WTC11 (cell line): ENCODE measurements around the gene PGAP3. TPM values are rescaled to one million over a fixed set of nuclear protein-coding genes. Genes with fewer than 3 reads are reported as not detected.

Source experiments
- ATAC-seq: fragments of 200-7000 bp; cut with Tn5 transposase; 2 replicates; pipeline ENCODE4 v1.10.0; 2021; ENCODE audit warnings: mild to moderate bottlenecking, moderate library complexity
- CTCF ChIA-PET: fragments of 300-600 bp; sonication (Branson Sonifier 250); formaldehyde crosslinking; loops from one replicate; lab custom pipeline; 2021; ENCODE audit warnings: antibody characterized with exemption; lab: Charles Lee
- POLR2A ChIA-PET: fragments of 350-600 bp; sonication (Branson Sonifier 250); formaldehyde crosslinking; loops from one replicate; lab custom pipeline; 2021; ENCODE audit warnings: antibody characterized with exemption; lab: Charles Lee
- DNase-seq: peaks from one replicate; pipeline ENCODE4 v3.0.0; 2021; ENCODE audit warnings: low spot score
- H3K27ac Mint-ChIP-seq: 2 replicates; pipeline ENCODE4 v1.8.0; 2021; ENCODE audit warnings: mixed read lengths
- H3K27me3 Mint-ChIP-seq: 2 replicates; pipeline ENCODE4 v1.8.0; 2021; ENCODE audit warnings: low read depth, mild to moderate bottlenecking, moderate library complexity, mixed read lengths
- H3K36me3 Mint-ChIP-seq: 2 replicates; pipeline ENCODE4 v1.8.0; 2021; ENCODE audit warnings: mixed read lengths
- H3K4me1 Mint-ChIP-seq: 2 replicates; pipeline ENCODE4 v1.8.0; 2022; ENCODE audit warnings: mixed read lengths
- H3K4me3 Mint-ChIP-seq: 2 replicates; pipeline ENCODE4 v1.8.0; 2021; ENCODE audit warnings: mild to moderate bottlenecking, moderate library complexity, mixed read lengths
- H3K9me3 Mint-ChIP-seq: 2 replicates; pipeline ENCODE4 v1.8.0; 2021; ENCODE audit warnings: mixed read lengths
- ARID4B ChIP-seq: sonication (generic); formaldehyde crosslinking; IDR thresholded peaks from 2 replicates; pipeline ENCODE4 v1.8.0; 2023; ENCODE audit warnings: missing genetic modification reagents, mild to moderate bottlenecking, borderline replicate concordance
- ATF1 ChIP-seq: sonication (generic); formaldehyde crosslinking; IDR thresholded peaks from 2 replicates; pipeline ENCODE4 v1.8.1; 2023; ENCODE audit warnings: mild to moderate bottlenecking, moderate library complexity, missing genetic modification reagents
- CDX4 ChIP-seq: fragments of 250-450 bp; sonication (Bioruptor Pico); IDR thresholded peaks from 2 replicates; pipeline ENCODE4 v1.9.0; 2021; ENCODE audit warnings: moderate library complexity, mild to moderate bottlenecking, inconsistent platforms, borderline replicate concordance
- CREM ChIP-seq: sonication (generic); formaldehyde crosslinking; IDR thresholded peaks from 2 replicates; pipeline ENCODE4 v1.8.1; 2022; ENCODE audit warnings: mild to moderate bottlenecking, missing genetic modification reagents, moderate library complexity
- ETV6 ChIP-seq: sonication (generic); formaldehyde crosslinking; IDR thresholded peaks from 2 replicates; pipeline ENCODE4 v1.8.1; 2022; ENCODE audit warnings: mild to moderate bottlenecking, missing genetic modification reagents
- FOXK1 ChIP-seq: sonication (generic); formaldehyde crosslinking; IDR thresholded peaks from 2 replicates; pipeline ENCODE4 v1.8.0; 2022; ENCODE audit warnings: mild to moderate bottlenecking, moderate library complexity, missing genetic modification reagents
- IRF1 ChIP-seq: sonication (generic); formaldehyde crosslinking; IDR thresholded peaks from 2 replicates; pipeline ENCODE4 v1.8.0; 2023; ENCODE audit warnings: missing genetic modification reagents
- JUN ChIP-seq: sonication (generic); formaldehyde crosslinking; IDR thresholded peaks from 2 replicates; pipeline ENCODE4 v1.8.0; 2023; ENCODE audit warnings: mild to moderate bottlenecking, missing genetic modification reagents
- KAT7 ChIP-seq: sonication (generic); formaldehyde crosslinking; IDR thresholded peaks from 2 replicates; pipeline ENCODE4 v1.8.1; 2023; ENCODE audit warnings: missing genetic modification reagents, mild to moderate bottlenecking, borderline replicate concordance
- MAX ChIP-seq: sonication (generic); formaldehyde crosslinking; IDR thresholded peaks from 2 replicates; pipeline ENCODE4 v1.8.0; 2022; ENCODE audit warnings: mild to moderate bottlenecking, missing genetic modification reagents
- NFATC4 ChIP-seq: fragments of 250-450 bp; sonication (Bioruptor Pico); IDR thresholded peaks from 2 replicates; pipeline ENCODE4 v1.9.0; 2021; ENCODE audit warnings: mild to moderate bottlenecking
- PREB ChIP-seq: sonication (generic); formaldehyde crosslinking; IDR thresholded peaks from 2 replicates; pipeline ENCODE4 v1.8.1; 2022; ENCODE audit warnings: mild to moderate bottlenecking, missing genetic modification reagents, moderate library complexity, borderline replicate concordance
- PRRX2 ChIP-seq: fragments of 250-450 bp; sonication (Bioruptor Pico); IDR thresholded peaks from 2 replicates; pipeline ENCODE4 v1.8.0; 2021; ENCODE audit warnings: mild to moderate bottlenecking
- RORB ChIP-seq: fragments of 250-450 bp; sonication (Bioruptor Pico); IDR thresholded peaks from 2 replicates; pipeline ENCODE4 v1.9.0; 2021; ENCODE audit warnings: mild to moderate bottlenecking
- STAT6 ChIP-seq: sonication (generic); formaldehyde crosslinking; conservative IDR thresholded peaks from 2 replicates; pipeline ENCODE4 v1.8.1; 2023; ENCODE audit warnings: mild to moderate bottlenecking, low read depth, missing genetic modification reagents, moderate library complexity
- TEAD1 ChIP-seq: sonication (generic); formaldehyde crosslinking; IDR thresholded peaks from 2 replicates; pipeline ENCODE4 v1.8.0; 2022; ENCODE audit warnings: mild to moderate bottlenecking, missing genetic modification reagents
- USF2 ChIP-seq: sonication (generic); formaldehyde crosslinking; IDR thresholded peaks from 2 replicates; pipeline ENCODE4 v1.8.1; 2023; ENCODE audit warnings: mild to moderate bottlenecking, missing genetic modification reagents, moderate library complexity
- ZNF263 ChIP-seq: sonication (generic); formaldehyde crosslinking; IDR thresholded peaks from 2 replicates; pipeline ENCODE4 v1.8.1; 2022; ENCODE audit warnings: low read depth, mild to moderate bottlenecking, moderate library complexity, missing genetic modification reagents
- ZNF281 ChIP-seq: sonication (generic); formaldehyde crosslinking; IDR thresholded peaks from 2 replicates; pipeline ENCODE4 v1.8.0; 2023; ENCODE audit warnings: mild to moderate bottlenecking, missing genetic modification reagents
- total RNA-seq: library from RNA; stranded (reverse); gene quantifications from 3 replicates; pipeline ENCODE4 v1.2.3, GENCODE V29; 2021

PGAP3 gene
- total RNA-seq, 1 experiment from 2014 or later, result 24.9 TPM

GRCh38 chr17:39633570-39634183, 54.2 kb downstream of the PGAP3 start (continued):
- TF ChIP-seq NFATC4 (CRISPR knock-in tag) (no peak), JUN (CRISPR knock-in tag) (no peak), USF2 (CRISPR knock-in tag) (no peak), PREB (CRISPR knock-in tag) (no peak), ATF1 (CRISPR knock-in tag) (no peak)
- TF ChIP-seq, all 79 proteins: peak for 0

- POLR2A ChIA-PET, result interaction anchor here (0.5 to 0.7 kb wide), 2 partner anchors 22 to 373 kb away, joined by 3 to 7 read pairs; no protein-coding TSS in a partner anchor
- H3K4me1 Mint-ChIP-seq, result peaks cover 85% of the 10 kb centered on the region
- peak overlapping the region; percentile 76; the same call in 1 of the 2 replicates for H3K27ac Mint-ChIP-seq
- DNase-seq (no peak), ATAC-seq (no peak)
- H3K9me3 Mint-ChIP-seq, result no peaks in the 10 kb centered on the region
- TF ChIP-seq TEAD1 (CRISPR knock-in tag), result no peak
- TF ChIP-seq ZNF281, result no peak
- no peak for TF ChIP-seq RORB
- TF ChIP-seq KAT7 (CRISPR knock-in tag), result no peak
- no peak for TF ChIP-seq FOXK1 (CRISPR knock-in tag)
- no peak for TF ChIP-seq ZNF263 (CRISPR knock-in tag)
- no peak for TF ChIP-seq CREM
- no peak for TF ChIP-seq STAT6
- TF ChIP-seq ARID4B (CRISPR knock-in tag), result 0 out of 2 replicates have a peak, but pooled peaks have one; percentile 27
- TF ChIP-seq CDX4, result no peak
- no peak for TF ChIP-seq PRRX2 (CRISPR knock-in tag)
- TF ChIP-seq ETV6 (CRISPR knock-in tag), result no peak
- 0 out of 2 replicates have a peak, but pooled peaks have one; percentile 31 for TF ChIP-seq MAX
- TF ChIP-seq IRF1 (CRISPR knock-in tag), result no peak
- CTCF ChIA-PET, result interaction anchor here (0.5 to 23.6 kb wide), 12 partner anchors 10 to 474 kb away, joined by 3 to 876 read pairs (median 5); partner anchors contain the start of genes ERBB2, MIEN1, PNMT and PPP1R1B
- no peak overlapping the region for H3K4me3 Mint-ChIP-seq
- peaks cover 12% of the 10 kb centered on the region for H3K27me3 Mint-ChIP-seq
- H3K36me3 Mint-ChIP-seq, result no peaks in the 10 kb centered on the region
Observed at GRCh38 chr17:39632153-39632941, 55.5 kb downstream of the PGAP3 start.
